Gastrocnemius medialis (tissue), 4 donors: Measurements from ENCODE around the gene COP1. TPM values are rescaled to one million over a fixed set of nuclear protein-coding genes. Genes with fewer than 3 reads are reported as not detected.

Experiments used
- ATAC-seq, 2 donors: fragments of 150-250 bp; one replicate each; pipeline ENCODE4 v1.9.1; 2016
- DNase-seq, 2 donors: peaks; one replicate each; pipeline ENCODE4 v3.0.0-alpha.2; 2019
- H3K27ac ChIP-seq, 4 donors: fragments of 200-600 bp; sonication (generic); 1 replicate in 1 of 4; 2 replicates in 3 of 4; pipeline ENCODE4 v1.5.1; 2016 to 2018; ENCODE audit warnings: mild to moderate bottlenecking in 2 of 4, moderate library complexity in 1 of 4
- H3K27me3 ChIP-seq, 3 donors: fragments of 200-600 bp; sonication (generic) in 2 of 3; 1 replicate in 1 of 3; 2 replicates in 2 of 3; pipeline versions ENCODE4 v1.5.1 to v1.6.0; 2016 to 2019; ENCODE audit warnings: mild to moderate bottlenecking in 1 of 3, moderate library complexity in 1 of 3
- H3K36me3 ChIP-seq, 2 donors: fragments of 200-600 bp; sonication (generic) in 1 of 2; one replicate each; pipeline ENCODE4 v1.5.1; 2017 to 2018
- H3K4me1 ChIP-seq, 2 donors: fragments of 200-600 bp; sonication (generic) in 1 of 2; one replicate each; pipeline ENCODE4 v1.5.1; 2016 to 2017; ENCODE audit warnings: mild to moderate bottlenecking in 2 of 2
- H3K4me3 ChIP-seq, 4 donors: fragments of 200-600 bp; sonication (generic) in 3 of 4; 1 replicate in 1 of 4; 2 replicates in 3 of 4; pipeline ENCODE4 v1.5.1; 2016 to 2019; ENCODE audit warnings: mild to moderate bottlenecking in 2 of 4
- H3K9me3 ChIP-seq, 3 donors: fragments of 200-600 bp; sonication (generic) in 2 of 3; 1 replicate in 1 of 3; 2 replicates in 2 of 3; pipeline ENCODE4 v1.5.1; 2016 to 2019
- POLR2A ChIP-seq, 2 donors: fragments of 450-650 bp; IDR thresholded peaks; one replicate each; pipeline ENCODE4 v1.6.1; 2017; ENCODE audit warnings: antibody characterized with exemption in 2 of 2, mild to moderate bottlenecking in 2 of 2, moderate library complexity in 2 of 2
- in situ Hi-C, 4 donors: fragments of 200-750 bp; cut with MboI; loops; one replicate each; pipeline versions ENCODE4 v1.15.0 to v1.8.0; 2017; ENCODE audit warnings: low sequenced_read_pairs in 4 of 4
- intact Hi-C: fragments of 100-400 bp; cut with DNase I; formaldehyde crosslinking; loops from one replicate; pipeline ENCODE4 v1.15.1; 2023; ENCODE audit warnings: low total_unique reads
- total RNA-seq, 4 donors: library from RNA; depleted of rRNA; stranded (reverse); fragments of >200 nt; gene quantifications; one replicate each; pipeline versions ENCODE4 v1.1.0 to v1.2.3, GENCODE V29; 2016
- TF ChIP-seq, protein P1 (sequence below), 5 experiments: fragments of 450-650 bp in 3 of 5; fragments of 200-600 bp in 2 of 5; sonication (generic) in 2 of 5; IDR thresholded peaks in 4 of 5; conservative IDR thresholded peaks in 1 of 5; 1 replicate in 4 of 5; 2 replicates in 1 of 5; pipeline ENCODE4 v1.5.1; 2016 to 2019; ENCODE audit warnings: antibody characterized with exemption in 5 of 5, mild to moderate bottlenecking in 3 of 5, moderate library complexity in 3 of 5

The COP1 gene
- total RNA-seq, 4 donors from 2014 or later, result 19.6 to 29.7 (median 25.3) TPM

DNA sequence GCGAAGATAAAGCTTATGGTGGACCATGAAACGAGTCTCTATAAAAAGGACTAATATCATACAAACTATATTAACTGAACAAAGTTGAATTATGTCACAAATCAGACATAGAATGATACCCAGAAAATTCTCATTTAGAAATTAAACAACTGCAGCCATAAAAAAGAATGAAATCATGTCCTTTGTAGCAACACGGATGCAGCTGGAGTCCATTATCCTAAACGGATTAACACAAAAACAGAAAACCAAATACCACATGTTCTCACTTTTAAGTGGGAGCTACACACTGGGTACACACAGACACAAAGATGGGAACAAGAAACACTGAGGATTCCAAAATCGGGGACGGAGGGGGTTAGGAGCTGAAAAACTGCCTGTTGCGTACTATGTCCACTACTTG lies 11.5 kb downstream of the COP1 start:
- DNase-seq (no peak), ATAC-seq (no peak)
- Histone ChIP-seq H3K9me3 (no peaks in the 10 kb centered on the region), H3K4me1 (peaks cover 5 to 15% of the 10 kb centered on the region in 2 donors), H3K27me3 (no peaks in the 10 kb centered on the region), H3K4me3 (no peak overlapping the region), H3K27ac (no peak overlapping the region), H3K36me3 (no peaks in the 10 kb centered on the region)
- in situ Hi-C loops (no loop called here), intact Hi-C loops (no loop called here)
- no peak for TF ChIP-seq POLR2A (IDR thresholded peaks at IDR 0.05)
- TF ChIP-seq, protein P1, sequence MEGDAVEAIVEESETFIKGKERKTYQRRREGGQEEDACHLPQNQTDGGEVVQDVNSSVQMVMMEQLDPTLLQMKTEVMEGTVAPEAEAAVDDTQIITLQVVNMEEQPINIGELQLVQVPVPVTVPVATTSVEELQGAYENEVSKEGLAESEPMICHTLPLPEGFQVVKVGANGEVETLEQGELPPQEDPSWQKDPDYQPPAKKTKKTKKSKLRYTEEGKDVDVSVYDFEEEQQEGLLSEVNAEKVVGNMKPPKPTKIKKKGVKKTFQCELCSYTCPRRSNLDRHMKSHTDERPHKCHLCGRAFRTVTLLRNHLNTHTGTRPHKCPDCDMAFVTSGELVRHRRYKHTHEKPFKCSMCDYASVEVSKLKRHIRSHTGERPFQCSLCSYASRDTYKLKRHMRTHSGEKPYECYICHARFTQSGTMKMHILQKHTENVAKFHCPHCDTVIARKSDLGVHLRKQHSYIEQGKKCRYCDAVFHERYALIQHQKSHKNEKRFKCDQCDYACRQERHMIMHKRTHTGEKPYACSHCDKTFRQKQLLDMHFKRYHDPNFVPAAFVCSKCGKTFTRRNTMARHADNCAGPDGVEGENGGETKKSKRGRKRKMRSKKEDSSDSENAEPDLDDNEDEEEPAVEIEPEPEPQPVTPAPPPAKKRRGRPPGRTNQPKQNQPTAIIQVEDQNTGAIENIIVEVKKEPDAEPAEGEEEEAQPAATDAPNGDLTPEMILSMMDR (IDR thresholded peaks at IDR 0.05 in 4 of 5, conservative IDR thresholded peaks at IDR 0.05 in 1 of 5), result no peak

DNA sequence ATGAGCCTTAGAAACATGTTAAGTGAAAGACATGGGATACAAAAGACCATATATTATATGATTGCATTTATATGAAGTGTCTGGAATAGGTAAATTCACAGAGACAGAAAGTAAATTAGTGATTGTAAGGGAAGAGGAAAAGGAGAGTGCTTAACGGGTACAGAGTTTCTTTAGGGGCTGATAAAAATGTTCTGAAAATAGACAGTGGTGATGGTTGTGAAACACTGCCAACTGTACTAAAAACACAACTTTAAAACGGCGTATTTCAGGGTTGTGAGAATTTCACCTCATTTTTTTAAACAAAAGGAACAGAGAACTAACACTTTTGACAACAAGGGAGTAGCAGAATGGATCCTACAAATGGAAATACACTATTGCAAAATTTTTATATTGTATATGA lies 13.4 kb downstream of the COP1 start:
- Histone ChIP-seq H3K36me3 (no peaks in the 10 kb centered on the region), H3K9me3 (no peaks in the 10 kb centered on the region), H3K4me3 (no peak overlapping the region), H3K27ac (no peak overlapping the region), H3K4me1 (peaks cover 0 to 19% of the 10 kb centered on the region in 2 donors), H3K27me3 (no peaks in the 10 kb centered on the region)
- DNase-seq (no peak), ATAC-seq (no peak)
- TF ChIP-seq, protein P1 (IDR thresholded peaks at IDR 0.05 in 4 of 5, conservative IDR thresholded peaks at IDR 0.05 in 1 of 5), result no peak
- TF ChIP-seq POLR2A (IDR thresholded peaks at IDR 0.05), result no peak
- intact Hi-C loops, result no loop called here
- in situ Hi-C loops, result no loop called here

DNA sequence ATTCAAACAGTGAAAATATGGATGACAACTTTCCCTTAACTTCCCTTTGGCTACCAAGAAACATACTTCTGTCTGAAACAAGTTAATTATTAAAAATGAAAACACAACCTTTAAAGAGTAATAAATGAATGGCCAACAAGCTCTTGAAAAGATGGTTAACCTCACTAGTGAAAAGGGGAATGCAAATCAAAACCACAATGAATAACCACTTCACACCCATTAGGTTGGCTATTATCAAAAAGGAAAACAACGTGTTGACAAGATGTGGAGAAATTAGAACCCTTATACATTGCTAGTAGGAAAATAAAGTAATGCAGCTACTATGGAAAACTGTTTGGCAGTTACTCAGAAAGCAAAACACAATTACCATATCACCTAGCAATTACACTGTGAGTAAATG lies 14.1 kb downstream of the COP1 start:
- in situ Hi-C loops, result no loop called here
- Histone ChIP-seq H3K36me3 (no peaks in the 10 kb centered on the region), H3K4me1 (peaks cover 0 to 19% of the 10 kb centered on the region in 2 donors), H3K9me3 (no peaks in the 10 kb centered on the region), H3K27me3 (no peaks in the 10 kb centered on the region), H3K27ac (no peak overlapping the region), H3K4me3 (no peak overlapping the region)
- DNase-seq (no peak), ATAC-seq (no peak)
- intact Hi-C loops, result no loop called here
- TF ChIP-seq, protein P1 (IDR thresholded peaks at IDR 0.05 in 4 of 5, conservative IDR thresholded peaks at IDR 0.05 in 1 of 5), result no peak
- no peak for TF ChIP-seq POLR2A (IDR thresholded peaks at IDR 0.05)

DNA sequence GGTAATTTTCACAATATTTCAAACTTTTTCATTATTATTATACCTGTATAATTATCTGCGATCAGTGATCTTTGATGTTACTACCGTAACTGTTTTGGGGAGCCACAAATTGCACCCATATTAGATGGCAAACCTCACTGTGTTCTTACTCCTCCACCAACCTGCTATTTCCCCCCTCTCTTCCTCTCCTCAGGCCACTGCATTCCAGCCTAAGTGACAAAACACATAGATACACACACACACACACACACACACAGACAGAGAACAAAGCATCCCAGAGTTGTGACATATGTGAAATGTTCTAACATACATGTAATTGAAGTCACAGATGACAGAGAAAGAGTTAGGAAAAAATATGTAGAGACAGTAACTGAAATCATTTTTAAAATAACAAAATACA lies 18.5 kb downstream of the COP1 start:
- H3K4me1 ChIP-seq, result peaks cover 0 to 13% of the 10 kb centered on the region in 2 donors
- TF ChIP-seq POLR2A (IDR thresholded peaks at IDR 0.05), result no peak
- TF ChIP-seq, protein P1 (IDR thresholded peaks at IDR 0.05 in 4 of 5, conservative IDR thresholded peaks at IDR 0.05 in 1 of 5), result no peak
- H3K4me3 ChIP-seq, result no peak overlapping the region
- H3K36me3 ChIP-seq, result no peaks in the 10 kb centered on the region
- ATAC-seq (no peak), DNase-seq (no peak)
- intact Hi-C loops, result no loop called here
- H3K9me3 ChIP-seq, result no peaks in the 10 kb centered on the region
- no peaks in the 10 kb centered on the region for H3K27me3 ChIP-seq
- in situ Hi-C loops, result no loop called here
- H3K27ac ChIP-seq, result no peak overlapping the region

DNA sequence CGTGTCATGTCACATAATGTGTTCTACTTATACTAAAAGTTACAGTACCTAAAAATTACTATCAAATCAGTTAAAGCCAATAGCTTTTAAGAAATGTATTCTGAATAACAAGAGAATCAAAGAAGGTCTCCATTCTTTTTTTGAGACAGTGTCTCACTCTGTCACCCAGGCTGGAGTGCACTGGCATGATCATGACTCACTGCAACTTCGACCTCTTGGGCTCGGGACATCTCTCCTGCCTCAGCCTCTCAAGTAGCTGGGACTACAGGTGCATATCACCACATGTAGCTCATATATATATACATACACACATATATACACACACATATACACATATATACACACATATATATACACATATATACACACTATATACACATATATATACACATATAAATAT lies 20.1 kb downstream of the COP1 start:
- Histone ChIP-seq H3K9me3 (no peaks in the 10 kb centered on the region), H3K4me3 (no peak overlapping the region), H3K36me3 (no peaks in the 10 kb centered on the region), H3K4me1 (peaks cover 0 to 13% of the 10 kb centered on the region in 2 donors), H3K27me3 (no peaks in the 10 kb centered on the region), H3K27ac (no peak overlapping the region)
- DNase-seq (no peak), ATAC-seq (no peak)
- in situ Hi-C loops (no loop called here), intact Hi-C loops (no loop called here)
- TF ChIP-seq, protein P1 (IDR thresholded peaks at IDR 0.05 in 4 of 5, conservative IDR thresholded peaks at IDR 0.05 in 1 of 5), result no peak
- TF ChIP-seq POLR2A (IDR thresholded peaks at IDR 0.05), result no peak
